HG02852 (cell line): Measurements from ENCODE around the gene TMEM114.

Experiments
- ATAC-seq: cut with Tn5 transposase; IDR thresholded peaks from one replicate; pipeline ENCODE4 v1.9.1; 2021; ENCODE audit warnings: mild to moderate bottlenecking, moderate library complexity; ENCODE audit not compliant: unreplicated experiment

The TMEM114 gene

DNA sequence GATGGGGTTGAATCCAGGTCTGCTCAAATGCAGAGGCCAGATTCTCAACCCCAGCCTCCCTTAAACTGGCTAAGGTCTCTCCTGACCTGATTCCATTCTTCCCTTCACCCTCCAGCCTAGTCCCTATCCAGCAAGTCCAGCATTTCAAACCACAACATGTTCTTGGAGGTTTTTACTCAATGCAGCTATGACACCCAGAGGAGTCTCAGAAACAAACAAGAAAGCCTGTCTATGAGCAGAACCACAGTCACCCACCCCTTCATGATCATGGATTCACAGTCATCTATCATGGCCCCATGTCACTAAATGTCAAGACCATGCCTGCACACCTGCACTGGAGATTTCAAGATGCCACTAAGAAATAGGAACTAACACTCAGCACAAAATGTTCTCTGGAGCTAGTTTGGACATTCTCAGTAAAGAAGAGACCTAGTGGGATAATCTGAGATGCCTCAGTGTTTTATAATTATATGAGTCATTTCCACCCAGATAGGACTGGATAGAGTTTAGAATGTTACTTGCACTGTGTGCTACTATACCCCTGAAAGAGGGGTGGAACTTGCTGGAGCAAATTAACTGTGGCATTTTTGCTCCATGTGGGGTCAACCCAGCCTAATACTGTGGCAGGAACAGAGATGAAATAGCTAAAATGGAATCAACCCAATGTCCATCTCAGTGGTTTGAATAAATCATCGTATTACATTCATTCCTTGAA, 21.7 kb upstream of the TMEM114 start:
- no peak for ATAC-seq

DNA sequence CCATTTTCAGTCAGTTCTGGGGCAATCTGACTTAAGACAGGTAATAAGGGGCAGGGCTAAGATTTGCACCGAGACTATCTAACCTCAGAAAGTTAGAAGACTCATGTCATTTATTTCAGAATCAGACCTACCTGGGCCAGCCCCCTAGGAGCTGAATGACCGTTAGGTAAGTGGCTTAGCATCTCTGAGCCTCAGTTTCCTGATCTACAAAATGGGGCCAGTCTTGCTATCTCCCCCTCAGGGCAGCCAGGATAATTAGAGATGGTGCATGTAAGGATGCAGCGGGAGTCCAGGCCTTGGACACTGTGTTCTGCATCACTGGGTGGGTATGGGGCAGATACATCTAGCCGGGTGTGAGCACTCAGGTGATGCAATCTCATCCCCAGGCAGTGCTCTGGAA, 20.8 kb upstream of the TMEM114 start:
- ATAC-seq, result no peak

DNA sequence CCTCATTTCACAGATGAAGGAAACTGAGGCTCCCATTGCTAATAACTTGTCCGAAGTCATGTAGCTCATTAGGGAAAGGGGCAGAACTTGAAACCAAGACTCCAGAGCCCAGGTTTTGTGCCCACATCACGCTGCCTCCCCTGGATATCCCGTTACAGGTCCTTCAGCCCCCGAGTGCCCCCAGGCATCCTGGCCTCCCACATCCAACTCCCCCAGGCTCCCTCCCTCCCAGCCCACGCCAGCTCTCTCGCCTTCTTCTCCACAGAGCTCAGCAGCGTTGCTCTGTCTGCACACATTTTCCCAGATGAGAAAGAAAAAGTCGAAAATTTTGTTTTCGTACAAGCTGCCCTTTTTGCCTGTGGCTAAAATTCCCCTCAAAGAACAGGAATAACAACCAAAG, 16.9 kb upstream of the TMEM114 start:
- no peak for ATAC-seq

DNA sequence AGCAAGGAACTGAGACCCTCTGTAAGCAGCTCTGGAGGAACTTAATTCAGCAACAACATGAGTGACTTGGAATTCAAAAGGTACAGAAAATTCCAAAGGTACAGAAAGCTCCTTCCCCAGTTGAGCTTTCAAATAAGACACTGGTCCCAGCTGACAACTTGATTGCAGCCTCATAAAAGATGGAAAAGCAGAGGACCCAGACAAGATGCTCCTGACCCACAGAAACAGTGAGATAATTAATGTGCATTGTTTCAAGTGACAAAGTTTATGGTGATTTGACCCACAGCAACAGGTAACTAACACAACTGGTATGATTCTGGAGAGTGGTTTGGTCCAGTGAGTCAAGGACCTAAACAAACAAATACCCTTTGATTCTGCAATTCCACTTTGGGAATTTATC, 15.2 kb upstream of the TMEM114 start:
- ATAC-seq, result no peak

DNA sequence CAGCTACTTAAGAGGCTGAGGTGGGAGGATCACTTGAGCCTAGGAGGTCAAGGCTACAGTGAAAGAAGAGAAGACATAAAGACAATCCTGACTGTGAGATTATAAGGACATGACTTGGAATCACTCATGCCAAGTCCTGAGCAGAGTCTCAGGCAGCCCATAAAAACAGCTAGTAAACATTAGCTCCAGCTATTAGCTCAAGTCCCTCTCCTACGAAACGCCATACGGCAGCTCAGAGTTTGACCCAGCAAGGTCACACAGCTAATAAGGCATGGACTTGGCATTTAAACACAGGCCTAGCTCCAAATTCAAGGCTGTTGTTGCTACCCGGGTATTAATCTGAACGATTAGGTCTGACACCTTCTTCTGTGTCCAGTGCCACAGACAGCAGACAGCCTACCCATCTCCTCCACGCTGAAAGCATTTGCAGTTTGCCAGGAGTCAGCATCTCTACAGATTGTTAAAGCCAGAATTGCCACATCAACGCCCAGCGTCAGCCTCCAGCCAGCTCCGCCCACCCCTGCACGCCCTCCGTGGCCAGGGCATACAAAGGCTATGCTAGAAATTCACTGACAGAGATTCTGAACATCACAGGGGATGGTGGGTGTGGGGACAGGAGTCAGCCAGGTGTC, 9.9 kb upstream of the TMEM114 start:
- ATAC-seq, result no peak

DNA sequence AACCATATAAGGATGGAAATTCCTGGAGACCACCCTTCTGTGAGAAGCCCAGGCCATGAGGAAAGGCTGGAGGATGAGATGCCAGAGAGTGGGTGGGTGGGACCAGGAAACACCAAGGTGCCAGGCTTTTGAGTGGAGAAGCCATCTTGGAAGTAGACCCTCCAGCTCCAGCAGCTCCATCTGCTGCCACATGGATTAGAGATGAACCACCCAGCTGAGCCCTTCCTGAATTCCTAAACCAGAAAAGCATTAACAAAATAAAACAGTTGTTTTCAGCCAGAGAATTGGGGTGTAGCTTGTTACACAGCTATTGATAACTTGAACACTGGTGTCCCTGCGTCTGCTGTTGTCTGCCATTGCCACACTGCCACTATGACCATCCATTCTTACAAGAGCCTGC, 6.3 kb upstream of the TMEM114 start:
- ATAC-seq, result no peak

DNA sequence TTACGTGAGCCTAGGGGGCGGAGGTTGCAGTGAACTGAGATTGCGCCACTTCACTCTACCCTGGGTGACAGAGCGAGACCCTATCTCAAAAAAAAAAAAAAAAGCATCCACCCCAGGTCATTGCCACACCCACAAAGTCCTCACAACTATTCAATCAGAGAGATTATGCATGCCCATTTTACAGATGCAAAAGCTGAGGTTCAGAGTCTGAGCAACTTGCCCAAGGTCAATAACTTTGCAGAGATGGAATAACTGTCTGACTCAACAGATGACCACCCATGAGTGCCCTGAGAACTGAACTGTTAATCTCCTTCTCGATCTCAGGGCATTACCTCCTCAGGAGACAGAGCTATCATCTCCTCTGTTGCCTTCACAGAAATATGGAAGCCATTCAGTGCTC, 5.5 kb upstream of the TMEM114 start:
- no peak for ATAC-seq

DNA sequence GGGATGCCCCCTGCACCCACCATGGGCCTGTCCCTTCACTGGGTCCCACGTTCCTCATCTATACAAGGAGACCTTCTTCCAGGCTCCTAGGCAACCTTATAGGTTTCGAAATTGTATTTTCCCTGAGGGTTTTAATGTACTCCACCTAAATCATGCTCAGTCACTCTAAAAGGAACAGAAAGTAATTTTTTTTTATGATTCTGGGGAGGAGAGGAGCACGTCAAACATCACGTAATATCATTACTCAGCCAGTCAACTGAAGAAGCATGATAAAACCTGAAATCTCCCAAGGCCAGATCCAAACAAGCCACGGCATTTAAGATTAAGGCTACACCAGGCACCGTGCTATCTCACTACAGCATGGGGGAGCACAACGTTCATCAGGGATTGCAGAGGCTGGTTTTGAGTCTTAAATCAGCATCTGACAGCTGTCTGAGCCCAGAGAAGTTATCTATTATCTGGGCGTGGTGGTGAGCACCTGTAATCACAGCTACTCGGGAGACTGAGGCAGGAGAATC, 3.9 kb upstream of the TMEM114 start:
- ATAC-seq, result no peak

DNA sequence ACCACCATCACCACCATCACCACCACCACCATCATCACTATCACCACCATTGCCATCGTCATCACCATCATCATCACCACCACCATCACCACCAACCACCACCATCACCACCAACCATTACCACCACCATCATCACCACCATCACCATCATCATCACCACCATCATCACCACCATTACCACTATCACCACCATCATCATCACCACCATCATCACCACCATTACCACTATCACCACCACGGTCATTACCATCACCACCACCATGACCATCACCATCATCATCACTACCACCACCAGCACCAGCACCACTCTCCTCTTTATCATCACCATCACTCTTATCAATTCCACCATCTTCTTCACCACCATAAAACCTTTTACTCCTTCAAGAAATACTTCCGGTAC, 1.1 kb upstream of the TMEM114 start:
- ATAC-seq, result no peak

DNA sequence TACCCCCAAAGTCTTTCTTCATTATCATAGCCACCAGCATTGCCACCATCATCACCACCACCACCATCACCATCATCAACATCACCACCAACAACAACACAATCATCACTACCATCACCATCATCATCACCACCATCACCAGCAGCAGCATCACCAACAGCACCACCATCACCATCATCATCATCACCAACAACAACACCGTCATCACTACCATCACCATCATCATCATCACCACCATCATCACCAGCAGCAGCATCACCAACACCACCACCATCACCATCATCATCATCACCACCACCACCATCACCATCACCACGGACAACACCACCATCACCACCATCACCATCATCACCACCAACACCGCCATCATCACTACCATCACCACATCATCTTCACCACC, 500 bp upstream of the TMEM114 start:
- no peak for ATAC-seq

DNA sequence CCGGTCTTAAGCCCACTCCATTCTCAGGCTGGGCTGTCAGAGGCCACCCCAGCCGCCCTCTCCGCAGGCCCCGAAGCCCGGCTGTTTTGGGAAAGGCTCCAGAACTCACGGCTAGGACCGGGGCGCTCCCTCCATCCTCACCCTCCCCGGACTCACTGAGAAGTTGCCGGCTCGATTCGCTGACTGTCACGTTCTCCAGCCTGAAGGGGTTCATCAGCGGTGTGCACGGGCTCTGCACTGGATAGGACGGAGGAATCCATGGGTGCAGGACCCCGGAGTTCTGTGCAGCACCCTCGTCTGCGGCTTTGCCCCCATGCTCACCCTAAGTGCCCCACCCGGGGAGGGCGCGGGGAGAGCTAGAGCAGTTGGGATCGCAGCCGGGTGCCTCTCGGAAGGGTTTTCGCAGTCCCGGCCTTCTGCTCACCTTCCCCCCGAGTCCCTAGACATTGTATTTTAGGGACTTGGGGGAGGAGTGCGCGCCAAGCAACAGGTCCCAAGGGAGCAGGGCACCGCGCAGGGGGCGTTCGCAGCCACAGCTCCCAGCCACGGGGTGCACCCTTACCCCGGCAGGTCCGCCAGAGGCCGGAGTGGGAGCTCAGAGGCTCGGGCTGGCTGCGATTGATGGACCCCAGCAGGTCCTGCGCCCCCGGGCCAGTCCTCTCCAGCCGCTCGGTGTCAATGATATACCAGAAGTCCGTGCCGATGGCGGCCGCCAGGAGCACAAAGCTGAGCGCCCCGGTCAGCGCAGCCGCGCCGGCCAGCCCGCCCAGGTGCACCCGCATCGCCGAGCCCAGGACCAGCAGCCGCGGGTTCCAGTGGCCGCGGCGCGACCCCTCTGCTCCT, 1.0 kb downstream of the TMEM114 start:
- ATAC-seq, result no peak

DNA sequence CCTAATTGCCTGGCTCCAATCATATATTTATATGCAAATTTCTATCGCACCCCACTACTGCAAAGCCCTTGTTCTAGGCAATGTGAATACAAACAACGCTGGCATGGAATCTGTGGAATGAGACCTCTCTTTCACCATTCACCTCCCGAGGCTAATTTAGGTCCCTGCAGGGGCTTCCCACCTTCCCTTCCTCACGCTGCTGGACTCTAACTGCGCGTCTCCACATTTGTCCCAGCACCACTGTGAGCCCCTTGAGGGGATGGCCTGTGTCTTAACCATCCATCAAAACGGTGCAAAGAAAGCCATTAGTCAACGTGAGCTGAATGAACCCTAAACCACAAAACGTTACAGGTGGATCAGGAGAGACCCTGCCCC, 1.6 kb downstream of the TMEM114 start:
- ATAC-seq, result no peak

DNA sequence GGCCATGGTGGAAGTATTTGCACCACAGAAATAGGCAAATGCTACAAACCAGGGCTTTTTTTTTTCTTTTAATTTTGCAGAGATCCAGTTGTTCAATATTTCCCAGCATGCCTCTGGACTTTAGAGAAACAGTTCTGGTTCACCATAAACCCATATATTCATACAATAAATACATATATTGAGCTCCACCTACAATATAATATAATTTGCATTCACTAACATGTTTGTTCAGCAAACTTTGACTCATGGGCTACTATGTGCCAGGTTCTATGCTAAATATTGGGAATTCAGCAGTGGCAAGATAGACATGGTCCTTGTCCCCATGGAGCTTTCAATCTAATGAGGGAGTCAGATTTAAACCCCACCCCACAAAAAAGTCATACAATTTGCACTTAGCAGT, 3.2 kb downstream of the TMEM114 start:
- ATAC-seq, result no peak

DNA sequence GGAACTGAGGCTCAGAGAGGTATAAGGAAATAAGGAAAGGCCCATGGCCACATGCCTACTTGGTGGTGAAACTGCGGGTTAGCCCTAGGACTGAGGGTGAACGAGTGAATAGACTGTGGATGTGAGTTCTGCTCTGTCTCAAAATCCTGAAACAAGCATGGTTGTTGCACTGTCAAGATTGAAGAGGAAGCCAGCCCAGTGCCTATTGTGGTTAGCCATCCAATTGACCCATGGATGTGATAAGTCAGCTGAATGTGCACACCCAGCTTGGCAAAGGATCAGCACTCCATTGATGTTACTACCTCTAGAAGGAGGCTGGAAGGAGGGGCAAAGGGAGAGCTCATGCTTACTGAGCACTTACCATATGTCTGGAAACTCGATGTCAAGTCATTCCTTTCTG, 4.5 kb downstream of the TMEM114 start:
- no peak for ATAC-seq

DNA sequence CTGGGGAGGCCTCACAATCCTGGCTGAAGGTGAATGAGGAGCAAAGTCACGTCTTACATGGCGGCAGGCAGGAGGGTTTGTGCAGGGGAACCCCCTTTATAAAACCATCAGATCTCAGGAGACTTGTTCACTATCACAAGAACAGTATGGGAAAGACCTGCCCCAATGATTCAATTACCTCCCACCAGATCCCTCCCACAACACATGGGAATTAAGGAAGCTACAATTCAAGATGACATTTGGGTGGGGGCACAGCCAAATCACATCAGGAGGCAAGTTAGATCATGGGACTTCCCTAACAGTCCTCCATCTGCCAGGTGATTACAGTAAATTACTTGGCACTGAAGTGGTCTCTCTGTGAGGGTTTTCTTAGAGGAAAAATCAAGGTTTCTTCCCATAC, 5.3 kb downstream of the TMEM114 start:
- ATAC-seq, result no peak

DNA sequence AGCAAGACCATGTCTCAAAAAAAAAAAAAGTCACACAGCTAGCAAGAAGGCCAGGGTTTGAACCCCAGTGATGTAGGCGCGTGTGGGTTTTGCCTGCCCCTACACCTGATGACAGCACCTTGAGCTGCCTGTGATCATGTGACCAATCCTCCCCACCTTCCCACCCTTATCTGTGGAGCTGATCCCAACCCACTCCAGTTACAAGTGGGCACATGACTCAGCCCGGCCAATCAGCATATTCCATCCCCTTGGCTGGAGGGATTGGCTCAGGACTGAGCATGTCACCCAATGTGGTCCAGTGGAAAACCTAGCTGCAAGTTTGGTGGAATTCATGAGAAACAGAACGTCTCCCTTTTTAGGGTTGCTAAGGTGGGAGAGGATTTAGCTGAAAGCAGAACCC, 6.6 kb downstream of the TMEM114 start:
- ATAC-seq, result no peak

DNA sequence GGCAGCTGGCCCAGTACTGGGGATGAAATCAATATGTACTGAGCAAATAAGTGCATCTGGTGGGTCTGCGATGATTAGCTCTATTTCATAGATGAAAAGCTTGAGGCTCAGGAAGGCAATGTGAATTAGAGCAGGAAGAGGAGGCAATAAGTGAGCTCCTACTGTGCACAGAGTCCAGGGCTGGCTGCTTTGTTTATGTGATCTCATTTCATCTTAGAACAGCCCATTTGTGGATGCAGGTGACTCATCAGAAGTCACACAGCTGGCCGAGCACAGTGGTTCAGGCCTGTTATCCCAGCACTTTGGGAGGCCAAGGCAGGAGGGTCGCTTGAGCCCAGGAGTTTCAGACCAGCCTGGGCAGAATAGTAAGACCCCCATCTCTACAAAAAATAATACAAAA, 7.1 kb downstream of the TMEM114 start:
- ATAC-seq, result no peak

DNA sequence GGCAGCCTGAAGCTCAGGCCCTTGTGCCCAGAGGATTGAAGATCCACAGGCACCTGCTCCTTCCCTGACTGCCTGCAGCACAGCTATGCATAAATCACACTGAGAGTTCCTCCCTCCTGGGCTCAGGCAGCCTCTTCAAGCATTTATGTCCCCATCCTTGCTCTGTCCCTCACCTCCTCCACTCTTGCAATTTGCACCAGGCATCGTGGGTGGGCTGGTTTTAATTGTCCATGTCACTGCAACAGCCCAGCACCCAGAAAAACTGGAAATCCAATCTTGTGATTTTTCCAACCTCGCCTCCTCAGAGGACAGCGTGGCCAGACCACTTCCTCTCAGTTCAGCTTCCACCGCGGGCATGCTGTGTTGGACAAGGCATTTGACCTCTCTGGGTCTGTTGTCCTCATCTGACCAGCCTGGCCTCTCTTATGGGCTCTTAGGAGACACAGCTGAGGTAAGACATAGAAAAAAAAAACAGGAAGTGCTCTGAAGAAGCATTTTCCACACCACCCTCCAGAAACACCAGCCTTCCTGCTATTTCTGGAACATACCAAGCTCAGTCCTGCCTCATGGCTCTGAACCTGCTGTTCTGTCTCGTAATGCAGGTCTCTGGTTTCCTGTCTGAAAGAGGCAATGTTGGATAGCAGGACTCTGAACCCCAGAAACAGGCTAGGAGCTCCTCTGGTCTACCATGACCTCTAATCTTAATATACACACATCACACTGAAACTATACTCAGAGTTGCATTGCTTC, 8.3 kb downstream of the TMEM114 start:
- ATAC-seq, result no peak

DNA sequence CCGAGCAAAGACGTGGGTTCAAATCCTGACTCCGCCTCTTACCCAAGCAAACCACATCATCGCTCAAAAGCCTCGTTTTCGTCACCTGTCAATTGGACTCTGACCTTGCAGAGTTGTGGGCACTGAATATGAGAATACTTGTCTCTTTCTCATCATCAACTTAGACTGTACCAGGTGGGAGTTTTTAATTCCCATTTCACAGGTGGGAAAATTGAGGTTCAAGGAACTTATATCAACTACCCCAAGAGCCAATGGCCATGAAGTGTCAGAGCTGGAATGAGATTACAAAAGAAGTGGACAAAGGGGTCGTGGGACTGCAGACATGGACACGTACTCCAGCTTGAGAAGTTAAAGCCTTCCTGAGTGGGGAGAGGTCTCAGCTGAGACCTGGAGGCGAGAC, 10.8 kb downstream of the TMEM114 start:
- ATAC-seq, result no peak

DNA sequence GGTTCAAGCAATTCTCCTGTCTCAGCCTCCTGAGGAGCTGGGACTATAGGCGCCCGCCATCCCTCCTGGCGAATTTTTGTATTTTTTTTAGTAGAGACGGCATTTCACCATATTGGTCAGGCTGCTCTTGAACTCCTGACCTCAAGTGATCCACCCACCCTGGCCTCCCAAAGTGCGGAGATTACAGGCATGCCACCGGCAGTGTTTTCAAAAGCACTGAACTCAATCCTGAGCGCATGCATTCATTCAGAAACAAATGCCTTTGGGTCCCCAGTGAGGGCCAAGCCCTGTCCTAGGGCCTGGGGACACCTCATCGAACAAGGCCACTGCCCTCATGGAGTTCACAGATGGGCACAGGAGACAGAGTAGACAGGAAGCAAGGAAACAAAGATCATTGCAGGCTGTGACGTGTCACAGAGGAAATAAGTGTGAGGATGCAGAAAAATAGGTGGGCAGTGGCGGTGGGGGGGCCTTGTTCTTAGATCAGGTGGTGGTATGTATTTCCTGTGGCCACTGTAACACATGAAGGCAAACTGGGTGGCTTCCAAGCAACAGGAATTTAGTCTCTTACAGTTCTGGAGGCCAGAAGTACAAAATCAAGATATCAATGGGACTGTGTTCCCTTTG, 12.5 kb downstream of the TMEM114 start:
- ATAC-seq, result no peak
